WTC11 (cell line): Measurements from ENCODE around the gene IL17RC.

Experiments
- ATF2 ChIP-seq: sonication (generic); formaldehyde crosslinking; IDR thresholded peaks from 2 replicates; pipeline ENCODE4 v1.8.1; 2022; ENCODE audit warnings: low read depth, missing genetic modification reagents, borderline replicate concordance
- CTCF ChIP-seq: fragments of 200-600 bp; IDR thresholded peaks from 2 replicates; pipeline ENCODE4 v1.8.0; 2022; ENCODE audit warnings: antibody characterized with exemption
- NFYB ChIP-seq: sonication (generic); formaldehyde crosslinking; conservative IDR thresholded peaks from 2 replicates; pipeline ENCODE4 v1.8.0; 2022; ENCODE audit warnings: low read depth, missing genetic modification reagents
- SP1 ChIP-seq: sonication (generic); formaldehyde crosslinking; conservative IDR thresholded peaks from 2 replicates; pipeline ENCODE4 v1.8.1; 2022; ENCODE audit warnings: missing genetic modification reagents
- ZNF138 ChIP-seq: sonication (generic); formaldehyde crosslinking; conservative IDR thresholded peaks from 2 replicates; pipeline ENCODE4 v1.8.1; 2022; ENCODE audit warnings: mild to moderate bottlenecking, moderate library complexity, missing genetic modification reagents
- TF ChIP-seq, protein P1 (sequence below): sonication (generic); formaldehyde crosslinking; IDR thresholded peaks from 2 replicates; pipeline ENCODE4 v1.8.1; 2023; ENCODE audit warnings: mild to moderate bottlenecking, moderate library complexity, missing genetic modification reagents
- TF ChIP-seq, protein P2 (sequence below): sonication (generic); formaldehyde crosslinking; IDR thresholded peaks from 2 replicates; pipeline ENCODE4 v1.8.0; 2023; ENCODE audit warnings: missing genetic modification reagents, mild to moderate bottlenecking, borderline replicate concordance

GRCh38 chr3:9908286-9908685, 8.6 kb upstream of the IL17RC start:
- TF ChIP-seq NFYB (no peak), CTCF (no peak), ZNF138 (CRISPR knock-in tag) (no peak), SP1 (CRISPR knock-in tag) (no peak), ATF2 (no peak)
- TF ChIP-seq, protein P1, sequence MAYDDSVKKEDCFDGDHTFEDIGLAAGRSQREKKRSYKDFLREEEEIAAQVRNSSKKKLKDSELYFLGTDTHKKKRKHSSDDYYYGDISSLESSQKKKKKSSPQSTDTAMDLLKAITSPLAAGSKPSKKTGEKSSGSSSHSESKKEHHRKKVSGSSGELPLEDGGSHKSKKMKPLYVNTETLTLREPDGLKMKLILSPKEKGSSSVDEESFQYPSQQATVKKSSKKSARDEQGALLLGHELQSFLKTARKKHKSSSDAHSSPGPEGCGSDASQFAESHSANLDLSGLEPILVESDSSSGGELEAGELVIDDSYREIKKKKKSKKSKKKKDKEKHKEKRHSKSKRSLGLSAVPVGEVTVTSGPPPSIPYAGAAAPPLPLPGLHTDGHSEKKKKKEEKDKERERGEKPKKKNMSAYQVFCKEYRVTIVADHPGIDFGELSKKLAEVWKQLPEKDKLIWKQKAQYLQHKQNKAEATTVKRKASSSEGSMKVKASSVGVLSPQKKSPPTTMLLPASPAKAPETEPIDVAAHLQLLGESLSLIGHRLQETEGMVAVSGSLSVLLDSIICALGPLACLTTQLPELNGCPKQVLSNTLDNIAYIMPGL: no peak
- TF ChIP-seq, protein P2, sequence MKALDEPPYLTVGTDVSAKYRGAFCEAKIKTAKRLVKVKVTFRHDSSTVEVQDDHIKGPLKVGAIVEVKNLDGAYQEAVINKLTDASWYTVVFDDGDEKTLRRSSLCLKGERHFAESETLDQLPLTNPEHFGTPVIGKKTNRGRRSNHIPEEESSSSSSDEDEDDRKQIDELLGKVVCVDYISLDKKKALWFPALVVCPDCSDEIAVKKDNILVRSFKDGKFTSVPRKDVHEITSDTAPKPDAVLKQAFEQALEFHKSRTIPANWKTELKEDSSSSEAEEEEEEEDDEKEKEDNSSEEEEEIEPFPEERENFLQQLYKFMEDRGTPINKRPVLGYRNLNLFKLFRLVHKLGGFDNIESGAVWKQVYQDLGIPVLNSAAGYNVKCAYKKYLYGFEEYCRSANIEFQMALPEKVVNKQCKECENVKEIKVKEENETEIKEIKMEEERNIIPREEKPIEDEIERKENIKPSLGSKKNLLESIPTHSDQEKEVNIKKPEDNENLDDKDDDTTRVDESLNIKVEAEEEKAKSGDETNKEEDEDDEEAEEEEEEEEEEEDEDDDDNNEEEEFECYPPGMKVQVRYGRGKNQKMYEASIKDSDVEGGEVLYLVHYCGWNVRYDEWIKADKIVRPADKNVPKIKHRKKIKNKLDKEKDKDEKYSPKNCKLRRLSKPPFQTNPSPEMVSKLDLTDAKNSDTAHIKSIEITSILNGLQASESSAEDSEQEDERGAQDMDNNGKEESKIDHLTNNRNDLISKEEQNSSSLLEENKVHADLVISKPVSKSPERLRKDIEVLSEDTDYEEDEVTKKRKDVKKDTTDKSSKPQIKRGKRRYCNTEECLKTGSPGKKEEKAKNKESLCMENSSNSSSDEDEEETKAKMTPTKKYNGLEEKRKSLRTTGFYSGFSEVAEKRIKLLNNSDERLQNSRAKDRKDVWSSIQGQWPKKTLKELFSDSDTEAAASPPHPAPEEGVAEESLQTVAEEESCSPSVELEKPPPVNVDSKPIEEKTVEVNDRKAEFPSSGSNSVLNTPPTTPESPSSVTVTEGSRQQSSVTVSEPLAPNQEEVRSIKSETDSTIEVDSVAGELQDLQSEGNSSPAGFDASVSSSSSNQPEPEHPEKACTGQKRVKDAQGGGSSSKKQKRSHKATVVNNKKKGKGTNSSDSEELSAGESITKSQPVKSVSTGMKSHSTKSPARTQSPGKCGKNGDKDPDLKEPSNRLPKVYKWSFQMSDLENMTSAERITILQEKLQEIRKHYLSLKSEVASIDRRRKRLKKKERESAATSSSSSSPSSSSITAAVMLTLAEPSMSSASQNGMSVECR (CRISPR knock-in tag): no peak
